HG02588 (cell line): ENCODE data around the gene SLC25A29.

Experiments used
- ATAC-seq: cut with Tn5 transposase; IDR thresholded peaks from one replicate; pipeline ENCODE4 v1.9.1; 2021; ENCODE audit warnings: mild to moderate bottlenecking, moderate library complexity; ENCODE audit not compliant: unreplicated experiment

Gene SLC25A29

DNA sequence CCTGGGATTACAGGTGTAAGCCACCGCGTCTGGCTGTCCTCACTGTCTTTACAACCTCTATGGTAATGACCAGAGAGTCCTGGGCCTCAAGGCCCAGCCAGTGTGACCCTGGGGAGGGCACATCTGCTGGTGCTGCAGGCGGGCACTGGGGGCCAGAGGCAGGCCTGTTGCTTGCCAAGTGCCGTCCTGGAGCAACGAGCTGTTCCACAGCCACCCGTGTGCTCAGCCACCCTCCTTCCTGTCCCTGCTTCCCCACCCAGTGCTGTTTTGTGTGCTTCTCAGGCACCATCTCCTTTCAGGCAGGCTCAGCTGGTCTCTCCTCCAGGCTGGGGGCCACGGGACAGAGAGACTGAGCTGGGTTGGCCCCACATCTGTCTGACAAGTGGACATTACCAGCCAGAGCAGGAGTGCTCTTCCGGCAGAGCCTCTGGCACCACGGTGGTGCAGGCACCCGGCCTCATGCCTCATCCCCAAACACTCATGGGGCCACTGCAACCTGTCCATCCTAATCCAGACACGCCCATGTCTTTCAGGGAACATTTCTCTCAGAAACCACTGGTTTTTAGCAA is 25.9 kb upstream of the SLC25A29 start:
- no peak for ATAC-seq

- no peak for ATAC-seq
These were observed 24.2 kb upstream of the SLC25A29 start for GRCh38 chr14:100330388-100330931.

DNA sequence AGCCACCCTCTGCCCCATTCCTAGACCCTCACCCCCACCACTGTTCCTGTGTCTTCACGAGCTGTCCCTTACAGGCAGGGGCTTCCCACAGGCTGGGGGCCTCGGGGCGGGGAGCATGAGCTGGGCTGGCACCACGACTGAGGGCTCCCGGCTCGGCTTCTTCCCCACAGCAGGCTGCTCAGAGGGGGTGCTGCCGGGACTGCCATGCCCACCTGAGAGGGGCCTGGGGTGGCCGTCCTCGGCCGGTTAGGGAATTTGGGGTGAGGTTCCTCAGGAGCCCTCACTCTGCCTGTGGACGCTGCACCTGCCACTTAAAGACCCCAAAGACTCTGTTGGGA is 23.7 kb upstream of the SLC25A29 start:
- no peak for ATAC-seq

DNA sequence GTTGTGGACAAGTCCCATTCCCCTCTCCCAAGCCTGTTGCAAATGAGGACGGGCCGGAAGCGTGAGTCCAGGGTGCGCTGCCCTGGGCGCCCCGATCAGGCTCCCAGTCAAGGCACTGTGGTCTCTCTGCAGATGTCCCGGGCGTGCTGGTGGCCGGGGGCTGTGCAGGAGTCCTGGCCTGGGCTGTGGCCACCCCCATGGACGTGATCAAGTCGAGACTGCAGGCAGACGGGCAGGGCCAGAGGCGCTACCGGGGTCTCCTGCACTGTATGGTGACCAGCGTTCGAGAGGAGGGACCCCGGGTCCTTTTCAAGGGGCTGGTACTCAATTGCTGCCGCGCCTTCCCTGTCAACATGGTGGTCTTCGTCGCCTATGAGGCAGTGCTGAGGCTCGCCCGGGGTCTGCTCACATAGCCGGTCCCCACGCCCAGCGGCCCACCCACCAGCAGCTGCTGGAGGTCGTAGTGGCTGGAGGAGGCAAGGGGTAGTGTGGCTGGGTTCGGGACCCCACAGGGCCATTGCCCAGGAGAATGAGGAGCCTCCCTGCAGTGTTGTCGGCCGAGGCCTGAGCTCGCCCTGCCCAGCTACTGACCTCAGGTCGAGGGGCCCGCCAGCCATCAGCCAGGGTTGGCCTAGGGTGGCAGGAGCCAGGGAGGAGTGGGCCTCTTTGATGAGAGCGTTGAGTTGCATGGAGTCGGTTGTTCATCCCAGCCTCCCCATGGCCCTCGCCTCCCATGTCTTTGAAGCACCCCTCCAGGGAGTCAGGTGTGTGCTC is 23.2 kb upstream of the SLC25A29 start:
- ATAC-seq: no peak

GRCh38 chr14:100328495-100329163 is 22.4 kb upstream of the SLC25A29 start:
- no peak for ATAC-seq

DNA sequence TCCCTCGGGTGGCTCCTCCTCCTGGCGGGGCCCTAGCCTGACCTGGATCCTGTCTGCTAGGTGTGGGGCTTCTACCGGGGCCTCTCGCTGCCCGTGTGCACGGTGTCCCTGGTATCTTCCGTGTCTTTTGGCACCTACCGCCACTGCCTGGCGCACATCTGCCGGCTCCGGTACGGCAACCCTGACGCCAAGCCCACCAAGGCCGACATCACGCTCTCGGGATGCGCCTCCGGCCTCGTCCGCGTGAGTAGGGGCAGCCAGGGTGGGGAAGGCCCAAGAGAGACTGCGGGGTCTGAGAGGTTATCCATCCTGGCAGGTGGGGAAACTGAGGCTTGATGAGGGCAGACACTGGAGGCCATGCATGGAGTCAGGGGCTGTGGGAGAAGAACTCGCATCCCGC is 20.9 kb upstream of the SLC25A29 start:
- no peak for ATAC-seq

DNA sequence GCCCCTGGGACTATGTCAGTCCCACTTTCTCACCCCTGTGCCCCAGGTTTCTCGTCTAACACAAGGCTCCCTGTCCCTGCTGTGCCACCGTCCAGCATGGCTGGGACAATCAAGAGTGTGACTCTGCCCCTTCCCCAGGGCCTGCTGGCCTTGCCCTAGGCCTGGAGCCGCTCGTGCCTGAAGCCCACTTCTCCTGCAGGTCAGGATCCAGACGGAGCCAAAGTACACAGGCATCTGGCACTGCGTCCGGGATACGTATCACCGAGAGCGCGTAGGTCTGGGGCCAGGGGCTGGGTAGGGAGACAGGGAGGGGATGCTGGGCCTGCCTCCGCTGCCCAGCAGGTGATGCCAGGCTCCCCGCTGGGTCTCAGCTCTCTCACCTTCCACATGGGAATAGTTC is 19.7 kb upstream of the SLC25A29 start:
- ATAC-seq: no peak

GRCh38 chr14:100325231-100325632 is 19.0 kb upstream of the SLC25A29 start:
- ATAC-seq: no peak

DNA sequence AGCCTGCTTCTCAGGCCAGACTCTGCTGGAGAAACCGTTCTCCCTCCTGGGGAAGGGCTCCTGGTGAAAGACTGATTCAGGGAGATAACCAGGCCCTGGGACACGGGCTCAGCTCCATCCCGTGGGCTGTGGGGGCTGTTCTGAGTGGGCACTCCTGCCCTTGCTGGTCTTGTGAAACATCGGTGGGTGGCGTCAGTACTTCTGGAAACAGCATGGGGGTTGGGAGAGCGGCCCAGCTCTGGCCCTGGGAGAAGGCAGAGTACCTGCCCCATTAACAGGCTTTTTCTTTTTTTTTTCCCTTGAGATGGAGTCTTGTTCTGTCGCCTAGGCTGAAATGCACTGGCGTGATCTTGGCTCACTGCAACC is 17.7 kb upstream of the SLC25A29 start:
- ATAC-seq: no peak

GRCh38 chr14:100323121-100323941 is 17.1 kb upstream of the SLC25A29 start, which contains the start of gene SLC25A47:
Gene SLC25A47 (plus strand): TSS chr14:100323339. CDS start chr14:100323415, 76 bp downstream.
- no peak for ATAC-seq

DNA sequence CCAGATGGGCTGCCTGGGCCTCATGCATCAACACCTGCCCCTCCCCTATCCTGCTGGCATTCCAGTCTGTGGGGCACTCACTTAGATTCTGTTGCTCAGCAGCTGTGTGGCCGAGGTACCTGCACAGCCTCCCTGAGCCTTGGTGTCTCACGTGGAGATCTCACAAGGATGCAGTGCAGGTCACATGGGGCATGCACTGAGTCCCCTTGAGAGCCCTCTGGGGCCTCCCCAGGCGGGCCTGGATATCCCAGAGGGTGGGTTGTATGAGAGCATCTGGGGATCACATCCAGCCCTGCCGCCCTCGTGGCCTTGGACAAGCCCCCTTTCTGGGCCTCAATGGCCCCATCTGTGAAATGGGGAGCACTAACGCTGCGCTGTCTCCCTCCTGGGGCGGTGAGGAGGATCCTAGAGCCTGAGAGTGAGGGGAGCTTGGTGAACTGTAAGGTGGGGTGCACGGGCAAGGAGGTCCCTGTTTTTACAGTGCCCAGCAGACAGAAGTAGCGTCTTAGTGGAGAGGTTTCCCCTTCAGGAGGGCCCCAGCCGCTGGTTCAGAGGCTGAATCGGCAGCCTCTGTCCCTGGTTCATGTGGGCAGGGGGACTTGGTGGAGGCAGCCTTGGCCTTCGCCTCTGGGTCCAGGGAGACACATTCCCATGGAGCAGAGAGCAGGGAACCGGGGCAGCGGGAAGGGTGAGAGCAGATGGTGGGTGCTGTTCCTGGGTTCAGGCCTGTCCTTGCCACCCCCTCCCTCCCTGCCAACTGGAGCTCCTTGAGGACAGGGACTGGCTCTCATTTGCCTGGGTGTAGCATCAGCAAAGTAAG is 16.1 kb upstream of the SLC25A29 start:
- ATAC-seq: no peak

- no peak for ATAC-seq
These were observed 15.4 kb upstream of the SLC25A29 start for GRCh38 chr14:100321473-100322137.

DNA sequence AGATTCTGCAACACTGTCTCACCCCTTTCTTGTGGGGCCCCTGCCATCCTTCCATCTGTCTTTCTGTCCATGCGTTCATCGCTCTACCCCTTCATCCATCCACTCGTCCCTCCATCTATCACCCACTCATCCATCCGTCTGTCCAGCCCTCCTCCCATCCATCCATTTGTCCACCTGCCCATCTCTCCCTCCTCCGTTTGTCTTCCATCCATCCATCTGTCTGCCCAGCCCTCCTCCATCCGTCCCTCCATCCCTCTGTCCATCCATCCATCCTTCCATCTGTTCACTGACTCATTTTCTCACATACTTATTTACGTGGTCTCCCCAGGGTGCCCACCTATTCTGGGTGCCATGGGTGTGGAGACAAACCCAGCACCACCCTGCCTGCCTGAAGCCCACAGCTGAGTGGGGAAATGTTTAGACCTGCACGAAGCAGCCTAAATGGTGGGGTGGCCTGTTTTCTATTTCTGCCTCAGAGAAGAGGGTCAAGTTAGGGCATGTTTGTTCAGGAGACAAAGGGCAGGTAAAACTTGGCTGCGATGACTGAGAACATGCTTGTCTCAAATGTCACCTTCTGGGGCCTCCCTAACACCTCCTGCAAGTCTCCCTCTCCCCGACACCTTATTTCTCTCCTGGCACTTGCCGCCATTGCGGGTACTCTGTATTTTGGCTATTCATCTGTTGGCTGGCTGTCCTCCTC is 14.1 kb upstream of the SLC25A29 start:
- no peak for ATAC-seq

DNA sequence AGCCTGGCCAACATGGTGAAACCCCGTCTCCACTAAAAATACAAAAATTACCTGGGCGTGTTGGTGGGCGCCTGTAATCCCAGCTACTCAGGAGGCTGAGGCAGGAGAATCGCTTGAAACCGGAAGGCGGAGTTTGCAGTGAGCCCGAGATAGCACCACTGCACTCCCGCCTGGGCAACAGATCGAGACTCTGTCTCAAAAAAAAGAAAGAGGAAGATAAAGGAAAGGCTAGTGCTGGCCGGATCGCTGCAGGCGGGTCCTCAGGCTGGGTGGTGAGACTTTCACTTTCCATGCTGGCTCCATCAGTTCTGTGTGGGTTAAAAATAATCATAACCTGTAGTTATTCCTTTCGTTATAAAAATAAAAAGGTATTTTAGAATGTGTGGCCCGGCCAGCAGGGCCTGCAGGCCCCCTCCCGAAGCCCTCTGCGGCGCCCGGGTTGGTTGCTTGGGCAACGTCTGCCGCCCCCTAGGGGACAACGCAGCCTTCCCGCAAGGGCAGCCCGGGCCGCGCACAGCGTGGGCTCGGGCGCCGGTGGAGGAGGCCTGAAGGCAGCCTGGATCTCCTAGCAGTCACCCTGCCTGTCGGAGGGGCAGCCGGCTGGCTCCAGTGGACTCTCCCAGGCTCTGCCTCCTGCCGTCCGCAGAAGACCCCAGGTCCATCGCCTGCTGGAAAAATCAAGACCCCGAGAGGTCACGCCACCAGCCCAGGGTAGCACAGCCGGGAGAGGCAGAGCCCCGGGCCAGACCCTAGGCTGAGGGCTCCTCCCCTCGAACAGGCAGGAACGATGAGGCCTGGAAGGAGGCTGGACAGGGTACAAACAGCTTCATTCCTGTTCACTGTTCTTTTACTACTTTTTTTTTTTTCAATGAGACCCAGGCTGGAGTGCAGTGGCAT is 11.9 kb upstream of the SLC25A29 start:
- peak; percentile 75 for ATAC-seq

DNA sequence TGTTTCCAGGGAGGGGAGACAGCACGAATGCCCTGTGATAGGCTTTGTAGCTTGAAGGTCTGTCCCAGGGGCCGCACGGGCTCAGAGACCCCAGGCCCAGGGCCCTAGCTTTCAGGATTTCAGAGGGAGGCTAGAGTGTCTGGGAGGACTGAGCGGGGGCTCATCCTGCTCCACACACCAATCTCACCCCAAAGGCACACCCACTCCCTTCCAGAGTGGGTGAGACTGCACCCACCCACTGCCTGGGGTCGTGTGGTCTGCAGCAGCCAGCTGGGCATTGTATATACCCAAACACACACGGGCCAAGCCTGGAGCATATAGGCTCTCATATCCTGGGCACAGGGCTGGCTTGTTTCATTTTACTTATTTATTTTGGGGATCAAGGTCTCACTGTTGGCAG is 11.1 kb upstream of the SLC25A29 start:
- ATAC-seq: no peak

DNA sequence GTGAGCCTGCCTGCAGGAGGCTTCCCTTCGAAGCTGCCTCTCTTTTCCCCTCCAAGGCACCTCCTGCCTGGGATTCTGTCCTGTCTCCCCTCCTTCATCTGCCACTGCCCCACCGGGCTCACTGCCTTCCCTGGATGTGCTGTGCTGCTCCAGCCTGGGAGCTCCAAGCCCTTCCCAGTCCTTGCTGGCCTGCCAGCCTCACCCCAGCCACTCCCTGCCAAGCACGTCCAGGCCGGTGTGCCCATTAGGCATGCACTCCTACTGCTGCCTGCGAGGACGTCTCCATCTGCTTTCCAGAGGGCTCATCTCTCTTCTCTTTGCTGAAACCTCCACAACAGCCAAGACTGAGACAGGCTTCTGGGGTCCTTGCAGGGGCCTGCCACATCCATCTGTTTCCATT is 8.5 kb upstream of the SLC25A29 start:
- ATAC-seq: no peak

DNA sequence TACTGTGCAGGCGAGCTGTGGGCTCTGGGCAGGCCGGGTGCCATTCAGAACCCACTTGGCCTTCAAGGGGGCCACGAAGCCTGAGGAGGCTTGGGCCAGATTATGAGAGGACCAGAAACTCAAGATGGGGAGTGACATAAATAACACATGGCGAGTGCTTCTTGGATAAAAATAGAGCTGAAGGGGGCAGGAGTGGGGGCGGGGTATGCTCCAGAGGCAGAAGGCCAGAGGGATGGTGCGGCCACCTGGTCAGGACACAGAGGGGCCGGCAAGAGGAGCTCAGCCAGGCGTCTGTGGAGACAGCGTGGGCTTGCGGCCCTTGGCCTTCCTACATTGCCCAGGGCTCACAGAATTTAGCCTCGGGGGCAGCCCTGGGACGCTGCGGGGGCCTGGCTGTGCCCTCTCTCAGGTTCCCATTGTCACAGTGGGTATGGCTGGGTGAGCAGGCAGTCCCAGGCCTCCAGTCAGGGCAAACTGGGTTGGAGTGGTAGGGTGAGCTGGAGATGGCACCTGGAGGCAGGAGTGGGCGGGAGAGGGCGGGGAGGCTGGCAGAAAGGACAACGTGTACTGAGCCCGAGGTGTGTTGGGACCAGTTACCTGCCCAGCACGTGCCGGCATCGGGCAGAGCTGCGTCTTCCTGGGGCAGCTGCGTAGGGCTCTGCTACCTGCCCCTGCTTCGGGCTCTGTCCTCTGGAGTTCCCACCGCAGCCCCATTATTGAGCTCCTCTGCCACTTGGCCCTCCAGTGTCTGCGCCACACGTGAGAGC is 7.4 kb upstream of the SLC25A29 start:
- ATAC-seq: no peak
